Liver (tissue), 9 donors: Measurements from ENCODE around the gene MYH14. TPM values are rescaled to one million over a fixed set of nuclear protein-coding genes. Genes with fewer than 3 reads are reported as not detected.

Experiments used
- DNase-seq: peaks from one replicate; pipeline ENCODE4 v3.0.0-alpha.2; 2017; ENCODE audit warnings: low spot score
- H3K27ac ChIP-seq, 2 donors: one replicate each; pipeline ENCODE4 v1.7.0; 2013; ENCODE audit warnings: inconsistent platforms in 2 of 2, low read length in 2 of 2, control low read depth in 1 of 2, low read depth in 1 of 2, mild to moderate bottlenecking in 1 of 2
- H3K27me3 ChIP-seq, 4 donors: one replicate each; pipeline versions ENCODE4 v1.6.1 to v1.7.0; 2013; ENCODE audit warnings: low read length in 3 of 4, inconsistent platforms in 1 of 4, mild to moderate bottlenecking in 1 of 4, moderate library complexity in 1 of 4; ENCODE audit not compliant: control insufficient read depth in 4 of 4, insufficient read depth in 4 of 4
- H3K36me3 ChIP-seq, 4 donors: one replicate each; pipeline versions ENCODE4 v1.6.1 to v1.7.0; 2013; ENCODE audit warnings: low read length in 3 of 4, mild to moderate bottlenecking in 3 of 4, low read depth in 1 of 4, moderate library complexity in 1 of 4; ENCODE audit not compliant: control insufficient read depth in 4 of 4, insufficient read depth in 3 of 4
- H3K4me1 ChIP-seq, 4 donors: one replicate each; pipeline versions ENCODE4 v1.6.1 to v1.7.0; 2013; ENCODE audit warnings: low read length in 3 of 4, mild to moderate bottlenecking in 3 of 4, moderate library complexity in 1 of 4; ENCODE audit not compliant: control insufficient read depth in 4 of 4, insufficient read depth in 4 of 4
- H3K4me3 ChIP-seq, 3 donors: one replicate each; pipeline versions ENCODE4 v1.6.1 to v1.7.0; 2013; ENCODE audit warnings: low read length in 3 of 3, control low read depth in 1 of 3, low read depth in 1 of 3, mild to moderate bottlenecking in 1 of 3
- H3K9ac ChIP-seq, 2 donors: one replicate each; pipeline ENCODE4 v1.7.0; 2013; ENCODE audit warnings: low read length in 2 of 2, mild to moderate bottlenecking in 2 of 2, moderate library complexity in 2 of 2, control low read depth in 1 of 2, low read depth in 1 of 2
- H3K9me3 ChIP-seq, 4 donors: one replicate each; pipeline versions ENCODE4 v1.6.1 to v1.7.0; 2013; ENCODE audit warnings: low read length in 3 of 4; ENCODE audit not compliant: control insufficient read depth in 4 of 4
- EGR1 ChIP-seq, 2 donors: IDR thresholded peaks; 2 replicates each; pipeline ENCODE4 v1.6.1; 2016 to 2018; ENCODE audit warnings: antibody characterized with exemption in 2 of 2, low read depth in 2 of 2
- FOXA1 ChIP-seq: IDR thresholded peaks from 2 replicates; pipeline ENCODE4 v1.6.1; 2016; ENCODE audit warnings: antibody characterized with exemption
- FOXA2 ChIP-seq: IDR thresholded peaks from 2 replicates; pipeline ENCODE4 v1.6.1; 2016; ENCODE audit warnings: antibody characterized with exemption
- GABPA ChIP-seq, 2 donors: IDR thresholded peaks in 1 of 2; conservative IDR thresholded peaks in 1 of 2; 2 replicates each; pipeline ENCODE4 v1.6.1; 2016; ENCODE audit warnings: antibody characterized with exemption in 2 of 2, mild to moderate bottlenecking in 1 of 2, moderate library complexity in 1 of 2
- HNF4A ChIP-seq, 2 donors: conservative IDR thresholded peaks; 2 replicates each; pipeline ENCODE4 v1.6.1; 2016; ENCODE audit warnings: antibody characterized with exemption in 2 of 2, mild to moderate bottlenecking in 2 of 2
- HNF4G ChIP-seq: IDR thresholded peaks from 2 replicates; pipeline ENCODE4 v1.6.1; 2016; ENCODE audit warnings: antibody characterized with exemption
- JUND ChIP-seq, 2 donors: IDR thresholded peaks; 2 replicates each; pipeline ENCODE4 v1.6.1; 2016; ENCODE audit warnings: antibody characterized with exemption in 2 of 2
- NR2F2 ChIP-seq: IDR thresholded peaks from 2 replicates; pipeline ENCODE4 v1.6.1; 2016; ENCODE audit warnings: antibody characterized with exemption
- RAD21 ChIP-seq, 2 donors: IDR thresholded peaks; 2 replicates each; pipeline ENCODE4 v1.6.1; 2016; ENCODE audit warnings: antibody characterized with exemption in 2 of 2, mild to moderate bottlenecking in 2 of 2
- RXRA ChIP-seq, 2 donors: IDR thresholded peaks; 2 replicates each; pipeline ENCODE4 v1.6.1; 2017 to 2018; ENCODE audit warnings: antibody characterized with exemption in 2 of 2, mild to moderate bottlenecking in 1 of 2
- SP1 ChIP-seq: IDR thresholded peaks from 2 replicates; pipeline ENCODE4 v1.6.1; 2018; ENCODE audit warnings: antibody characterized with exemption, mild to moderate bottlenecking
- TAF1 ChIP-seq: conservative IDR thresholded peaks from 2 replicates; pipeline ENCODE4 v1.6.1; 2016; ENCODE audit warnings: antibody characterized with exemption, mild to moderate bottlenecking
- YY1 ChIP-seq: IDR thresholded peaks from 2 replicates; pipeline ENCODE4 v1.6.1; 2016; ENCODE audit warnings: antibody characterized with exemption, mild to moderate bottlenecking
- WGBS: extraction: QIAGEN DNeasy Blood & Tissue Kit; methylation state at CpG from one replicate; pipeline ENCODE4 v1.1.7; 2013; 5-methylcytosine and 5-hydroxymethylcytosine counted together
- polyA plus RNA-seq, 2 donors: library from polyadenylated mRNA; stranded (reverse) in 1 of 2; unstranded in 1 of 2; fragments of 200-250 nt in 1 of 2; fragments of >200 nt in 1 of 2; fragmentation: Nextera tagmentation in 1 of 2; extraction: Ambion mirVana in 1 of 2; gene quantifications; one replicate each; pipeline versions ENCODE4 v1.2.1 to v1.2.3, GENCODE V29; 2013 to 2015
- total RNA-seq, 2 donors: library from RNA; depleted of rRNA; stranded (reverse); fragments of >200 nt; gene quantifications; one replicate each; pipeline ENCODE4 v1.2.3, GENCODE V29; 2014
- TF ChIP-seq, protein P1 (sequence below): fragments of 150-350 bp; IDR thresholded peaks from 2 replicates; pipeline ENCODE4 v1.5.1; 2017; ENCODE audit warnings: improper control_type of control experiment, low read depth, low read length; ENCODE audit not compliant: missing input control
- TF ChIP-seq, protein P2 (sequence below): IDR thresholded peaks from 2 replicates; pipeline ENCODE4 v1.6.1; 2016; ENCODE audit warnings: antibody characterized with exemption
- TF ChIP-seq, protein P3 (sequence below): IDR thresholded peaks from 2 replicates; pipeline ENCODE4 v1.6.1; 2016; ENCODE audit warnings: antibody characterized with exemption
- TF ChIP-seq, protein P4 (sequence below): IDR thresholded peaks from 2 replicates; pipeline ENCODE4 v1.6.1; 2016; ENCODE audit warnings: antibody characterized with exemption, mild to moderate bottlenecking
- TF ChIP-seq, protein P5 (sequence below): IDR thresholded peaks from 2 replicates; pipeline ENCODE4 v1.6.1; 2016; ENCODE audit warnings: antibody characterized with exemption
- donor health status: healthy.
- donor health status: healthy.
- donor health status: healthy.
- donor health status: healthy.
- donor health status: healthy.

Gene MYH14
- total and polyA plus RNA-seq, 4 donors, result 12.4 to 37.5 (median 25.5) TPM

DNA sequence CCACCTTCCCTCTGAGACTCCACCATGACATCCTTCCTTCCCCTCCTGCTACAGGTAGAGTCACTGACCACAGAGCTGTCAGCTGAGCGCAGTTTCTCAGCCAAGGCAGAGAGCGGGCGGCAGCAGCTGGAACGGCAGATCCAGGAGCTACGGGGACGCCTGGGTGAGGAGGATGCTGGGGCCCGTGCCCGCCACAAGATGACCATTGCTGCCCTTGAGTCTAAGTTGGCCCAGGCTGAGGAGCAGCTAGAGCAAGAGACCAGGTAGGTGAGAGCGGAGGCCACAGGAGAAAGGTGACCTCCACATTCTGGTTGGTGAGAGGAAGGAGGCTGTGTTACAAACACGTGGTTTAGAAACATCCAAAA, 98.2 kb downstream of the MYH14 start:
- H3K27me3 ChIP-seq, result no peaks in the 10 kb centered on the region
- no peak overlapping the region for H3K4me3 ChIP-seq
- no peaks in the 10 kb centered on the region for H3K9me3 ChIP-seq
- H3K36me3 ChIP-seq, result peaks cover 4 to 19% (median 10%) of the 10 kb centered on the region in 4 donors
- H3K9ac ChIP-seq, result no peak overlapping the region
- WGBS, result 87% methylated on average over 10 of the region's 10 CpGs
- no peak overlapping the region for H3K27ac ChIP-seq
- H3K4me1 ChIP-seq, result no peaks in the 10 kb centered on the region
- TF ChIP-seq, protein P1, sequence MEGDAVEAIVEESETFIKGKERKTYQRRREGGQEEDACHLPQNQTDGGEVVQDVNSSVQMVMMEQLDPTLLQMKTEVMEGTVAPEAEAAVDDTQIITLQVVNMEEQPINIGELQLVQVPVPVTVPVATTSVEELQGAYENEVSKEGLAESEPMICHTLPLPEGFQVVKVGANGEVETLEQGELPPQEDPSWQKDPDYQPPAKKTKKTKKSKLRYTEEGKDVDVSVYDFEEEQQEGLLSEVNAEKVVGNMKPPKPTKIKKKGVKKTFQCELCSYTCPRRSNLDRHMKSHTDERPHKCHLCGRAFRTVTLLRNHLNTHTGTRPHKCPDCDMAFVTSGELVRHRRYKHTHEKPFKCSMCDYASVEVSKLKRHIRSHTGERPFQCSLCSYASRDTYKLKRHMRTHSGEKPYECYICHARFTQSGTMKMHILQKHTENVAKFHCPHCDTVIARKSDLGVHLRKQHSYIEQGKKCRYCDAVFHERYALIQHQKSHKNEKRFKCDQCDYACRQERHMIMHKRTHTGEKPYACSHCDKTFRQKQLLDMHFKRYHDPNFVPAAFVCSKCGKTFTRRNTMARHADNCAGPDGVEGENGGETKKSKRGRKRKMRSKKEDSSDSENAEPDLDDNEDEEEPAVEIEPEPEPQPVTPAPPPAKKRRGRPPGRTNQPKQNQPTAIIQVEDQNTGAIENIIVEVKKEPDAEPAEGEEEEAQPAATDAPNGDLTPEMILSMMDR, result no peak
- TF ChIP-seq TAF1 (no peak), HNF4A (conservative IDR thresholded peaks at IDR 0.05) (no peak), RAD21 (IDR thresholded peaks at IDR 0.05) (no peak), HNF4G (no peak), NR2F2 (no peak), GABPA (IDR thresholded peaks at IDR 0.05 in 1 of 2, conservative IDR thresholded peaks at IDR 0.05 in 1 of 2) (no peak), EGR1 (IDR thresholded peaks at IDR 0.05; ENCODE audit: low read depth in 2 of 2) (no peak), FOXA2 (no peak), SP1 (no peak), YY1 (no peak), FOXA1 (no peak), JUND (IDR thresholded peaks at IDR 0.05) (no peak), RXRA (IDR thresholded peaks at IDR 0.05) (no peak)
- TF ChIP-seq, protein P2, sequence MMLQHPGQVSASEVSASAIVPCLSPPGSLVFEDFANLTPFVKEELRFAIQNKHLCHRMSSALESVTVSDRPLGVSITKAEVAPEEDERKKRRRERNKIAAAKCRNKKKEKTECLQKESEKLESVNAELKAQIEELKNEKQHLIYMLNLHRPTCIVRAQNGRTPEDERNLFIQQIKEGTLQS, result no peak
- TF ChIP-seq, protein P3, sequence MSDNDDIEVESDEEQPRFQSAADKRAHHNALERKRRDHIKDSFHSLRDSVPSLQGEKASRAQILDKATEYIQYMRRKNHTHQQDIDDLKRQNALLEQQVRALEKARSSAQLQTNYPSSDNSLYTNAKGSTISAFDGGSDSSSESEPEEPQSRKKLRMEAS, result no peak
- TF ChIP-seq, protein P4, sequence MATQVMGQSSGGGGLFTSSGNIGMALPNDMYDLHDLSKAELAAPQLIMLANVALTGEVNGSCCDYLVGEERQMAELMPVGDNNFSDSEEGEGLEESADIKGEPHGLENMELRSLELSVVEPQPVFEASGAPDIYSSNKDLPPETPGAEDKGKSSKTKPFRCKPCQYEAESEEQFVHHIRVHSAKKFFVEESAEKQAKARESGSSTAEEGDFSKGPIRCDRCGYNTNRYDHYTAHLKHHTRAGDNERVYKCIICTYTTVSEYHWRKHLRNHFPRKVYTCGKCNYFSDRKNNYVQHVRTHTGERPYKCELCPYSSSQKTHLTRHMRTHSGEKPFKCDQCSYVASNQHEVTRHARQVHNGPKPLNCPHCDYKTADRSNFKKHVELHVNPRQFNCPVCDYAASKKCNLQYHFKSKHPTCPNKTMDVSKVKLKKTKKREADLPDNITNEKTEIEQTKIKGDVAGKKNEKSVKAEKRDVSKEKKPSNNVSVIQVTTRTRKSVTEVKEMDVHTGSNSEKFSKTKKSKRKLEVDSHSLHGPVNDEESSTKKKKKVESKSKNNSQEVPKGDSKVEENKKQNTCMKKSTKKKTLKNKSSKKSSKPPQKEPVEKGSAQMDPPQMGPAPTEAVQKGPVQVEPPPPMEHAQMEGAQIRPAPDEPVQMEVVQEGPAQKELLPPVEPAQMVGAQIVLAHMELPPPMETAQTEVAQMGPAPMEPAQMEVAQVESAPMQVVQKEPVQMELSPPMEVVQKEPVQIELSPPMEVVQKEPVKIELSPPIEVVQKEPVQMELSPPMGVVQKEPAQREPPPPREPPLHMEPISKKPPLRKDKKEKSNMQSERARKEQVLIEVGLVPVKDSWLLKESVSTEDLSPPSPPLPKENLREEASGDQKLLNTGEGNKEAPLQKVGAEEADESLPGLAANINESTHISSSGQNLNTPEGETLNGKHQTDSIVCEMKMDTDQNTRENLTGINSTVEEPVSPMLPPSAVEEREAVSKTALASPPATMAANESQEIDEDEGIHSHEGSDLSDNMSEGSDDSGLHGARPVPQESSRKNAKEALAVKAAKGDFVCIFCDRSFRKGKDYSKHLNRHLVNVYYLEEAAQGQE, result no peak
- TF ChIP-seq, protein P5, sequence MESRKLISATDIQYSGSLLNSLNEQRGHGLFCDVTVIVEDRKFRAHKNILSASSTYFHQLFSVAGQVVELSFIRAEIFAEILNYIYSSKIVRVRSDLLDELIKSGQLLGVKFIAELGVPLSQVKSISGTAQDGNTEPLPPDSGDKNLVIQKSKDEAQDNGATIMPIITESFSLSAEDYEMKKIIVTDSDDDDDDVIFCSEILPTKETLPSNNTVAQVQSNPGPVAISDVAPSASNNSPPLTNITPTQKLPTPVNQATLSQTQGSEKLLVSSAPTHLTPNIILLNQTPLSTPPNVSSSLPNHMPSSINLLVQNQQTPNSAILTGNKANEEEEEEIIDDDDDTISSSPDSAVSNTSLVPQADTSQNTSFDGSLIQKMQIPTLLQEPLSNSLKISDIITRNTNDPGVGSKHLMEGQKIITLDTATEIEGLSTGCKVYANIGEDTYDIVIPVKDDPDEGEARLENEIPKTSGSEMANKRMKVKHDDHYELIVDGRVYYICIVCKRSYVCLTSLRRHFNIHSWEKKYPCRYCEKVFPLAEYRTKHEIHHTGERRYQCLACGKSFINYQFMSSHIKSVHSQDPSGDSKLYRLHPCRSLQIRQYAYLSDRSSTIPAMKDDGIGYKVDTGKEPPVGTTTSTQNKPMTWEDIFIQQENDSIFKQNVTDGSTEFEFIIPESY, result no peak
- DNase-seq, result no peak

DNA sequence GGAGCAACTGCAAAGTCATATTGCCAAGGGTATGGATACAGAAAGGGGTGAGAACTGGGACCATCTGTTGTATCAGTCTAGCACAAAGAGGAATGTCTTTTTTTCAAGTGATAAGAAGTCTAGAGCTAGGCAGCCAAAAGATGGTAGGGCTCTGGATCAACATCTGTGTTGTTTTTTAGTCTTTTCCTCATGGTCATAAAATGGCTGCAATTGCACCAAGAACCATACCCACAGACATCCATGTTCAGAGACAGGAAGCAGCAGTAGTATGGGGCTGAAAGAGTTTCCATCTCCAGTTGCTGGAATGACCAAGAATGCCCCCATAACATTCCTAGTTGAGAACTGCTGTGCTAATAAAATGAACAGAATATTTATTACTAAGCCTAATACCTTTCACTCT, 100.1 kb downstream of the MYH14 start:
- DNase-seq, result no peak
- no peak overlapping the region for H3K4me3 ChIP-seq
- no peaks in the 10 kb centered on the region for H3K4me1 ChIP-seq
- H3K27ac ChIP-seq, result no peak overlapping the region
- peaks cover 2 to 31% (median 16%) of the 10 kb centered on the region in 4 donors for H3K36me3 ChIP-seq
- TF ChIP-seq HNF4G, result no peak
- TF ChIP-seq EGR1 (IDR thresholded peaks at IDR 0.05; ENCODE audit: low read depth in 2 of 2), result no peak
- no peak for TF ChIP-seq GABPA (IDR thresholded peaks at IDR 0.05 in 1 of 2, conservative IDR thresholded peaks at IDR 0.05 in 1 of 2)
- TF ChIP-seq, protein P3, result no peak
- no peak for TF ChIP-seq FOXA2
- TF ChIP-seq RAD21 (IDR thresholded peaks at IDR 0.05), result no peak
- TF ChIP-seq SP1, result no peak
- no peak overlapping the region for H3K9ac ChIP-seq
- no peaks in the 10 kb centered on the region for H3K9me3 ChIP-seq
- no peaks in the 10 kb centered on the region for H3K27me3 ChIP-seq
